ENCODE results near the gene NMU.
"Not testable (repeated sequence)": the region's sequence is repeated elsewhere in the genome, so short reads cannot be mapped to it uniquely, and the experiment has no call there.

DNA sequence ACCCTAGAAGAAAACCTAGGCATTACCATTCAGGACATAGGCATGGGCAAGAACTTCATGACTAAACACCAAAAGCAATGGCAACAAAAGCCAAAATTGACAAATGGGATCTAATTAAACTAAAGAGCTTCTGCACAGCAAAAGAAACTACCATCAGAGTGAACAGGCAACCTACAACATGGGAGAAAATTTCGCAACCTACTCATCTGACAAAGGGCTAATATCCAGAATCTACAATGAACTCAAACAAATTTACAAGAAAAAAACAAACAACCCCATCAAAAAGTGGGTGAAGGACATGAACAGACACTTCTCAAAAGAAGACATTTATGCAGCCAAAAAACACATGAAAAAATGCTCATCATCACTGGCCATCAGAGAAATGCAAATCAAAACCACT, 12.0 kb downstream of the NMU start:
- TF ChIP-seq, protein P1, sequence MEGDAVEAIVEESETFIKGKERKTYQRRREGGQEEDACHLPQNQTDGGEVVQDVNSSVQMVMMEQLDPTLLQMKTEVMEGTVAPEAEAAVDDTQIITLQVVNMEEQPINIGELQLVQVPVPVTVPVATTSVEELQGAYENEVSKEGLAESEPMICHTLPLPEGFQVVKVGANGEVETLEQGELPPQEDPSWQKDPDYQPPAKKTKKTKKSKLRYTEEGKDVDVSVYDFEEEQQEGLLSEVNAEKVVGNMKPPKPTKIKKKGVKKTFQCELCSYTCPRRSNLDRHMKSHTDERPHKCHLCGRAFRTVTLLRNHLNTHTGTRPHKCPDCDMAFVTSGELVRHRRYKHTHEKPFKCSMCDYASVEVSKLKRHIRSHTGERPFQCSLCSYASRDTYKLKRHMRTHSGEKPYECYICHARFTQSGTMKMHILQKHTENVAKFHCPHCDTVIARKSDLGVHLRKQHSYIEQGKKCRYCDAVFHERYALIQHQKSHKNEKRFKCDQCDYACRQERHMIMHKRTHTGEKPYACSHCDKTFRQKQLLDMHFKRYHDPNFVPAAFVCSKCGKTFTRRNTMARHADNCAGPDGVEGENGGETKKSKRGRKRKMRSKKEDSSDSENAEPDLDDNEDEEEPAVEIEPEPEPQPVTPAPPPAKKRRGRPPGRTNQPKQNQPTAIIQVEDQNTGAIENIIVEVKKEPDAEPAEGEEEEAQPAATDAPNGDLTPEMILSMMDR (IDR thresholded peaks at IDR 0.05; ENCODE audit: low read depth, low read length, poor library complexity, severe bottlenecking) = not testable (repeated sequence)
- not testable (repeated sequence) for TF ChIP-seq EZH2phosphoT487 (IDR thresholded peaks at IDR 0.05; ENCODE audit: borderline replicate concordance, low read length)

Data from DOHH2 (cell line).